HepG2 (cell line): ENCODE measurements around the gene DAAM2. TPM values are rescaled to one million over a fixed set of nuclear protein-coding genes. Genes with fewer than 3 reads are reported as not detected.

ENCODE experiments used
- ATAC-seq: fragments of 200-7000 bp; cut with Tn5 transposase; 3 replicates; pipeline ENCODE4 v1.9.1; 2020; ENCODE audit warnings: mild to moderate bottlenecking, moderate library complexity
- BruUV-seq: library from RNA; stranded (reverse); fragments of 400-500 nt; replicated peaks from 2 replicates; lab custom pipeline; 2021; lab: Mats Ljungman, UMichigan
- CTCF ChIA-PET: fragments of 300-600 bp; formaldehyde crosslinking; extraction: SDS; loops from one replicate; lab custom pipeline; 2021; ENCODE audit warnings: low total read pairs, inconsistent platforms, low intra/inter-chr PET ratio; lab: Yijun Ruan, JAX
- POLR2A ChIA-PET: fragments of 350-600 bp; sonication (Branson Sonifier 250); formaldehyde crosslinking; loops from one replicate; lab custom pipeline; 2020; ENCODE audit warnings: antibody characterized with exemption, inconsistent platforms; lab: Yijun Ruan, JAX
- DNase-seq: peaks from one replicate; pipeline ENCODE4 v3.0.0-alpha.2; 2015; ENCODE audit warnings: low spot score
- FAIRE-seq: peaks from 3 replicates; lab custom pipeline; 2011; peaks lifted over from hg19 to GRCh38; lab: Jason Lieb, UNC
- H2AFZ ChIP-seq: one replicate; pipeline ENCODE4 v1.6.1; 2011; ENCODE audit warnings: low read length, inconsistent platforms
- H3K27ac ChIP-seq: fragments of 300-600 bp; 3 replicates; pipeline ENCODE4 v1.8.0; 2011; ENCODE audit warnings: mixed run types, mild to moderate bottlenecking, mixed read lengths, low read length, inconsistent platforms; ENCODE audit not compliant: insufficient read depth; ENCODE audit errors: extremely low read length
- H3K27me3 ChIP-seq, 2 experiments: fragments of 200-600 bp in 1 of 2; 2 replicates in 1 of 2; 3 replicates in 1 of 2; pipeline versions ENCODE4 v1.6.0 to v1.8.0; 2011; ENCODE audit warnings: low read length in 2 of 2, mild to moderate bottlenecking in 2 of 2, moderate library complexity in 2 of 2, inconsistent platforms in 1 of 2; ENCODE audit not compliant: insufficient read depth in 2 of 2, control insufficient read depth in 1 of 2
- H3K36me3 ChIP-seq, 2 experiments: fragments of 200-600 bp in 1 of 2; replicated peaks in 1 of 2; 2 replicates in 1 of 2; 3 replicates in 1 of 2; pipeline versions ENCODE4 v1.5.1 to v1.8.0; 2011; ENCODE audit warnings: low read length in 2 of 2, inconsistent platforms in 1 of 2; ENCODE audit not compliant: insufficient read depth in 2 of 2, control insufficient read depth in 1 of 2
- H3K4me1 ChIP-seq: 2 replicates; pipeline ENCODE4 v1.5.1; 2012; ENCODE audit warnings: low read length, inconsistent platforms; ENCODE audit not compliant: insufficient read depth
- H3K4me2 ChIP-seq: 2 replicates; pipeline ENCODE4 v1.6.0; 2011; ENCODE audit warnings: low read depth, low read length, inconsistent platforms
- H3K4me3 ChIP-seq, 3 experiments: fragments of 200-600 bp in 1 of 3; sonication (generic), shearing (Covaris generic) in 1 of 3; replicated peaks in 1 of 3; 2 replicates each; pipeline ENCODE4 v1.5.1; 2011 to 2016; ENCODE audit warnings: low read length in 3 of 3, inconsistent platforms in 2 of 3, low read depth in 2 of 3, mild to moderate bottlenecking in 2 of 3, control low read depth in 1 of 3, mixed read lengths in 1 of 3; ENCODE audit not compliant: insufficient read depth in 1 of 3
- H3K79me2 ChIP-seq: one replicate; pipeline ENCODE4 v1.6.1; 2011; ENCODE audit warnings: low read length, inconsistent platforms; ENCODE audit not compliant: insufficient read depth
- H3K9ac ChIP-seq: 2 replicates; pipeline ENCODE4 v1.6.0; 2011; ENCODE audit warnings: mild to moderate bottlenecking, low read depth, low read length, inconsistent platforms; ENCODE audit not compliant: insufficient read depth
- H3K9me3 ChIP-seq: 2 replicates; pipeline ENCODE4 v1.5.1; 2012; ENCODE audit warnings: mild to moderate bottlenecking, low read length
- H4K20me1 ChIP-seq: 2 replicates; pipeline ENCODE4 v1.6.0; 2011; ENCODE audit warnings: inconsistent platforms, mild to moderate bottlenecking, low read length, moderate library complexity; ENCODE audit not compliant: insufficient read depth
- CENPT ChIP-seq: sonication (generic); formaldehyde crosslinking; IDR thresholded peaks from 2 replicates; pipeline ENCODE4 v1.8.0; 2022; ENCODE audit warnings: low read depth, mild to moderate bottlenecking, moderate library complexity, missing genetic modification reagents
- MTA3 ChIP-seq: sonication (generic); formaldehyde crosslinking; IDR thresholded peaks from 2 replicates; pipeline ENCODE4 v1.4.0; 2020; ENCODE audit warnings: missing genetic modification reagents
- NFE2L2 ChIP-seq: fragments of 150-350 bp; IDR thresholded peaks from 2 replicates; pipeline ENCODE4 v1.6.1; 2014; ENCODE audit warnings: low read length
- NFYB ChIP-seq: sonication (generic); formaldehyde crosslinking; IDR thresholded peaks from 2 replicates; pipeline ENCODE4 v1.4.0; 2020; ENCODE audit warnings: missing genetic modification reagents
- PCBP2 ChIP-seq: fragments of 200-400 bp; formaldehyde crosslinking; optimal IDR thresholded peaks from 2 replicates; pipeline ENCODE3; 2018; ENCODE audit warnings: low read length, low read depth; ENCODE audit not compliant: poor library complexity, severe bottlenecking
- PITX1 ChIP-seq: sonication (generic); formaldehyde crosslinking; IDR thresholded peaks from 2 replicates; pipeline ENCODE4 v1.5.1; 2020; ENCODE audit warnings: mild to moderate bottlenecking, missing genetic modification reagents
- SALL2 ChIP-seq: sonication (generic); formaldehyde crosslinking; IDR thresholded peaks from 2 replicates; pipeline ENCODE4 v1.8.1; 2023; ENCODE audit warnings: mild to moderate bottlenecking, missing genetic modification reagents, inconsistent platforms
- XRCC5 ChIP-seq: fragments of 200-400 bp; formaldehyde crosslinking; optimal IDR thresholded peaks from 2 replicates; pipeline ENCODE3; 2017; ENCODE audit warnings: mild to moderate bottlenecking, low read length
- ZNF678 ChIP-seq: sonication (generic); formaldehyde crosslinking; IDR thresholded peaks from 2 replicates; pipeline ENCODE4 v1.4.0; 2020; ENCODE audit warnings: mild to moderate bottlenecking, missing genetic modification reagents
- WGBS: methylation state at CpG from one replicate; pipeline ENCODE4 v1.1.6; 2017; ENCODE audit warnings: low lambda C conversion rate; 5-methylcytosine and 5-hydroxymethylcytosine counted together
- in situ Hi-C: cut with HindIII; loops from 2 replicates; pipeline ENCODE4 v1.10.0; 2017; ENCODE audit warnings: low pct_unique_long_range_greater_than_20kb; ENCODE audit not compliant: extremely low pct_ligation_motif_present
- intact Hi-C: fragments of 100-400 bp; cut with micrococcal nuclease; formaldehyde crosslinking; loops from one replicate; pipeline ENCODE4 v1.10.0; 2022; ENCODE audit not compliant: unreplicated experiment
- polyA plus RNA-seq, 8 experiments: library from polyadenylated mRNA; depleted of rRNA in 3 of 8; stranded (reverse) in 7 of 8; unstranded in 1 of 8; fragments of >200 nt; fragmentation: Illumina TruSeq in 4 of 8; extraction: Trizol in 4 of 8; gene quantifications; 2 replicates each; pipeline versions ENCODE4 v1.2.1 to v1.2.3, GENCODE V29; 2011 to 2016; ENCODE audit warnings: low read depth in 4 of 8, missing spikeins in 1 of 8, mixed read lengths in 1 of 8; ENCODE audit not compliant: insufficient read depth in 1 of 8
- total RNA-seq, 5 experiments: library from RNA; depleted of rRNA; stranded (reverse); fragments of >200 nt; fragmentation: Illumina TruSeq; extraction: Trizol; gene quantifications; 2 replicates each; pipeline ENCODE4 v1.2.3, GENCODE V29; 2016; ENCODE audit warnings: low read depth in 1 of 5
- TF ChIP-seq, protein P1 (sequence below): sonication (generic); formaldehyde crosslinking; IDR thresholded peaks from 2 replicates; pipeline ENCODE4 v1.5.0; 2020; ENCODE audit warnings: missing genetic modification reagents, mild to moderate bottlenecking, borderline replicate concordance
- TF ChIP-seq, protein P2 (sequence below): sonication (generic); formaldehyde crosslinking; conservative IDR thresholded peaks from 2 replicates; pipeline ENCODE4 v1.4.0; 2020; ENCODE audit warnings: missing genetic modification reagents

Gene DAAM2
- total and polyA plus RNA-seq, 2 of the 13 experiments (the other 11 are each of a cell fraction or from before 2014, with no cell fraction given): 0.01 TPM; not detected in 1

DNA sequence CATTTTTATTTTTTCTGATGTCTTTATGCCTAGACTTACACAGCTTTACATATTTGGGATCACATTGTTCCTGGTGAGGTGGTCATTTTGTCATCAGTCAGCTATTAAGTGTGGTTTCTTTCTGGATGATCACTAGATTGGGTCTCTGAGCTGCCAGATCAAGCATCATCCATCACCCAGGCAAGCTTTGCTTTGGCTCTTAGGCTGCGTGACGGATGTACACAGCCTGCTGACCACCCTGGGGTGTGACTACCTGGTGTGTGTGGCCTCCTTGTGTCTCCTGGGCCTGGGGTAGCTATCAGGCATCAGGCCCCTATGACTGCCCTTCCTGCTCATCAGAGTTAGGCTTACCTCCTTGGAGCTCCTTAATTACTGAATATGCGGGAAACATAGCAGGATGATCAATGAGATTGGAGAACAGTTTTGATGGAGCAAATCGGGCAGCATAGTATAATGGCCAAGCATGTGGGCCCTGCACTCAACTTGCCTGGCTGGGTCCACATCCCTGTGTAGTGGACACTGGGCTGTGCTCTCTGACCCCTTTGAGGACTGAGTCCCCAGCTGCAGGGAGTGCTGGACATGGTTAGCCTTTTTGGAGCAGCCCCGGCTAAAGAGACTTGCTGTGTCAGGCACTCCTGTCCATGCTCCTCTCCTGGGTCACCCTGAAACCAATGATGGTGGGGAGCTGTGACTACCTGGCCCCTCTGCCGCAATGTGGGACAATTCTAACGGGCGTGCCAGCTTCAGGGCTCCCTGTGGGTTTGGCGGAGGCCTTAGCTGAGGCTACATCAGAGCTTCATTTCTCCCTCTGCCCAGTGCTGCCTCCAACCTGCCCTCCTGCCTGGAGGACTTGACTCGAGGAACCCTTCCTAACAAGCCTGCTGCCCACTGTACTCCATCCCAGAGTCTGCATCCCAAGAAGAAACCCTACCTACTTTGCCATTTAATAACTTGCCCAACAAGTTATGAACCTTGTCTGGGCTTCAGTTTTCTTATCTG is 8.2 kb downstream of the DAAM2 start:
- Histone ChIP-seq H2AFZ (no peak overlapping the region), H3K4me1 (peaks cover 14% of the 10 kb centered on the region), H3K27ac (no peak overlapping the region), H3K9me3 (no peaks in the 10 kb centered on the region), H3K27me3 (peaks cover 0 to 3% of the 10 kb centered on the region in 2 experiments; a peak in 3 of 5 replicates), H3K79me2 (no peaks in the 10 kb centered on the region), H3K9ac (no peak overlapping the region), H4K20me1 (no peaks in the 10 kb centered on the region), H3K4me2 (no peak overlapping the region), H3K36me3 (no peaks in the 10 kb centered on the region), H3K4me3 (no peak overlapping the region)
- FAIRE-seq (no peak), ATAC-seq (no peak), DNase-seq (no peak)
- WGBS: 52% methylated on average over 7 of the region's 10 CpGs
- CTCF ChIA-PET: no interaction called here
- in situ Hi-C loops (no loop called here), intact Hi-C loops (no loop called here)
- TF ChIP-seq ZNF678 (no peak), MTA3 (CRISPR knock-in tag) (no peak), SALL2 (no peak), PITX1 (no peak), XRCC5 (no peak), PCBP2 (no peak), NFE2L2 (no peak), CENPT (CRISPR knock-in tag) (no peak), NFYB (CRISPR knock-in tag) (no peak)
- TF ChIP-seq, protein P1, sequence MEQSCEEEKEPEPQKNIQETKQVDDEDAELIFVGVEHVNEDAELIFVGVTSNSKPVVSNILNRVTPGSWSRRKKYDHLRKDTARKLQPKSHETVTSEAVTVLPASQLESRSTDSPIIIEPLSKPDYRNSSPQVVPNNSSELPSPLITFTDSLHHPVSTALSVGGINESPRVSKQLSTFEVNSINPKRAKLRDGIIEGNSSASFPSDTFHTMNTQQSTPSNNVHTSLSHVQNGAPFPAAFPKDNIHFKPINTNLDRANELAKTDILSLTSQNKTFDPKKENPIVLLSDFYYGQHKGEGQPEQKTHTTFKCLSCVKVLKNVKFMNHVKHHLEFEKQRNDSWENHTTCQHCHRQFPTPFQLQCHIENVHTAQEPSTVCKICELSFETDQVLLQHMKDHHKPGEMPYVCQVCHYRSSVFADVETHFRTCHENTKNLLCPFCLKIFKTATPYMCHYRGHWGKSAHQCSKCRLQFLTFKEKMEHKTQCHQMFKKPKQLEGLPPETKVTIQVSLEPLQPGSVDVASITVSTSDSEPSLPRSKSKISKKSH (CRISPR knock-in tag): no peak
- TF ChIP-seq, protein P2, sequence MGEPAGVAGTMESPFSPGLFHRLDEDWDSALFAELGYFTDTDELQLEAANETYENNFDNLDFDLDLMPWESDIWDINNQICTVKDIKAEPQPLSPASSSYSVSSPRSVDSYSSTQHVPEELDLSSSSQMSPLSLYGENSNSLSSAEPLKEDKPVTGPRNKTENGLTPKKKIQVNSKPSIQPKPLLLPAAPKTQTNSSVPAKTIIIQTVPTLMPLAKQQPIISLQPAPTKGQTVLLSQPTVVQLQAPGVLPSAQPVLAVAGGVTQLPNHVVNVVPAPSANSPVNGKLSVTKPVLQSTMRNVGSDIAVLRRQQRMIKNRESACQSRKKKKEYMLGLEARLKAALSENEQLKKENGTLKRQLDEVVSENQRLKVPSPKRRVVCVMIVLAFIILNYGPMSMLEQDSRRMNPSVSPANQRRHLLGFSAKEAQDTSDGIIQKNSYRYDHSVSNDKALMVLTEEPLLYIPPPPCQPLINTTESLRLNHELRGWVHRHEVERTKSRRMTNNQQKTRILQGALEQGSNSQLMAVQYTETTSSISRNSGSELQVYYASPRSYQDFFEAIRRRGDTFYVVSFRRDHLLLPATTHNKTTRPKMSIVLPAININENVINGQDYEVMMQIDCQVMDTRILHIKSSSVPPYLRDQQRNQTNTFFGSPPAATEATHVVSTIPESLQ (CRISPR knock-in tag): no peak
- no TSS peak for BruUV-seq
- POLR2A ChIA-PET: no interaction called here
